GM21360 (cell line): ENCODE data around the gene SLC2A10.

Experiments
- ATAC-seq: cut with Tn5 transposase; IDR thresholded peaks from one replicate; pipeline ENCODE4 v1.9.1; 2021; ENCODE audit warnings: mild to moderate bottlenecking, moderate library complexity; ENCODE audit not compliant: unreplicated experiment

Gene SLC2A10

DNA sequence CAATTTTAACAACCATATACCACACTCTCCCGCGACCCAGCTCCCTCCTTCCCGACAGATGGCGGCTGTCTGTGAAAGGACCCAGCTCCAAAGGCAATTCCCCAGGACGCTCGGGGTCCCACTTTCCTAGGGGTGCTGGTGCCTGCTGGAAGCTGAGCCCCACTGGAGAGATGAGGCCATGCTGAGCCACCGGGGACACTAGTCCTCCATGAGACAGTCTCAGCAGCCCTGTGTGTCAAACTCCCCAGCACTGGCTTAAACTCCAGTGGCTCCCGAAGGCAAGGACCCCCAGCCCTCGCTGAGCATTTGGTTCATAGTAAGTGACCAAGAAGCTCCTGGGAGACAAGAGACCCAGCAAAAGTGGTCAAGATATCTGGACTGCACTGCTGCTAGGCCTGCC is 52.1 kb downstream of the SLC2A10 start:
- no peak for ATAC-seq

DNA sequence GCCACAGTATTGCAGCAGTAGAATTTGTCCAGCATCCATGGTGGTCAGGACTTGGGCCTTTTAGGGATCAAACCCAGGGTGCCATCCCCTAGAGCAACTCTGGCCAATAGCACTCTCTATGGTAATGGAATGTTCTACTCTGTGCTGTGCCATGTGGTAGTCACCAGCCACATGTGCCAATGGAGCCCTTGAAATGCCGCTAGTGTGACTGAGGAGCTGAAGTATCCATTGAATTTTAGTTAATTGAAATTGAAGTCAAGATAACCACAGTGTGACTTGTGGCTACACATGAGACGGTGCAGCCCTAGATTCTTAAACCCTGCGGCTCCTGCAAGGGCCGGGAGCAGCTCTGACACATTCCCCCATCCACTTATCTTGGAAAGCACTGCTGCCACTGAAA is 54.6 kb downstream of the SLC2A10 start:
- no peak for ATAC-seq

DNA sequence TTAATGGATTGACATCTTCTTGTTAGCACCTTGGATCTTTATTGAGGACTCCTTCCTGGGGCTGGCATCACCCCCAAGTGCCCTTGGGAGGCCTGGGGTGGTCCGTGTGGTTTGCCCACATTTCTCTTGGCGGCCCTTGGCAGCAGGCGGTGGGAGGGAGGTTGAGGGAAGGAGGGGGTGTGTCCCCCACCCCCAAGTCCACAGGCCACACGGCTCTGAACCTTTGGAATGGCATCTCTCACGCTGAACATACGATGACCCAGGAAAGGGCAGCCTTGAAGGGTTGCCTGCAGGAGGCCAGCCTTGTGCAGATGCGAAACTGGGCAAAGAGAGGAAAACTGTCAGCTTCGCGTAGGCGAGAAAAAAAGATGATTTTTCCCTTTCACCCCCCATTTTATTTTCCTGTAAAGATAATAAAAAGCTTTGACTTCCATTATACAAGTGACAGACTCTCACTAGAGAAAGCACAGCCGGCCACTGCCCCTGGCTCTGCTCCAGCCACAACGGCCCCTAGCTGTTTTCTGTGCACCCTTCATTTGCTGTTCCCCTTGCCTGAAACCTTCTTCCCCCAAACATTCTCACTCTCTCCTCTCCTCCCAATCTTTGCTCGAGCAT is 56.2 kb downstream of the SLC2A10 start:
- ATAC-seq: no peak

DNA sequence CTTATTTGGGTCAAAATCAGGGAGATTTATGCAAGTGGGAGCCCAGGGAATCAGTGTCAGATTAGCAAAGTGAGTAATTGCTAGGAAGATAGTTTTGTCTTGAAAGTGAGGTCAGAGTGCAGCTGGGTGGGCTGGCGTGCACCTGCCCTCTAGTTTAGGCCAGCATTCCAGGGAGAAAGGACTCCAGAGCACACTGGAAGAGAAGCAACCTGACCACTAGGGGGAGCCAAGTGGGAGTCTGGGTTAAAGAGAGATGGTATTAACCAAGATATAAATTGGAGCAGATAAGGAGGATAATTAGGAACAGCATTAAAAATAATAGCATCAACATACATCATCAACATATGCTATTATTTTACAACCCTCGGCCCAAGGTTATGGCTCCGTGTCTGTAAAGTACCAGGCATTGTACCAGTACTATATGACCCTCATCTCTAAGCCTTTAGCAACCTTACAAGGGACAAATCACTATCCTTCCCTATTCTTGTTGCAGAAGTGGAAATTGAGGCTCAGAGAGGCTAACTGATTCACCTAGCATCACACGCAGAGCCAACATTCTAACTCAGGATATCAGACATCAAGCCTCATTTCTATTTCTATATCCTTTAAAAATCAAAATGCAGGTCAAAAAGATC is 57.8 kb downstream of the SLC2A10 start:
- ATAC-seq: no peak

DNA sequence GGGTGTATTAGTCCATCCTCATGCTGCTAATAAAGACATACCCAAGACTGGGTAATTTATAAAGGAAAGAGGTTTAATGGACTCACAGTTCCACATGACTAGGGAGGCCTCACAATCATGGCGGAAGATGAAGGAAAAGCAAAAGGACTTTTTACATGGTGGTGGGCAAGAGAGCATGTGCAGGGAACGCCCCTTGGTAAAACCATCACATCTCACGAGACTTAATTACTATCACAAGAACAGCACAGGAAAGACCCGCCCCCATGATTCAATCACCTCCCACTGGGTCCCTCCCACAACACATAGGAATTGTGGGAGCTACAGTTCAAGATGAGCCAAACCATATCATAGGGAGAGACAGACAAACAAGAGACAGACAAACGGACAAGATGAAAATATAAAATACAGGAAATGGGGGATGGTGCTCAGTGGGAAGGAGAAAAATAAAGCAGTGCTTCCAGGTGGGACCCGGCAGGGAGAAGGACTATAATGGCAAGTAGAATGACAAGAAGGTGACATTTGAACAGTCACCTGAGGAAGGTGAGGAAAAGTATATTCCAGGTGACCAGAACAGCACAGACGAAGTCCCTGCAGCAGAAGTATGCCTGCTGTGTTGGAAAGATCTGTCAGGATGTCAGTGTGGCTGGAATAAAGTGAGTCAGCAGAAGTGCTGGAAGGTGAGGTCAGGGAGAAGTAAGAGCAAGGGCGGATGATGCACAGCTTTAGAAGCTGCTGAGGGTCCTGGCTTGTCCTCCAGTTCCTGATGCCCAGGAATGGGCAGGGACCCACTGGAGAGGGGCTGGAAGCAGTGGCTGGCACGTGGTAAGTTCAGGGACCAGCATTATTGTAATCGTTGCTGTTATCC is 61.1 kb downstream of the SLC2A10 start:
- ATAC-seq: no peak

DNA sequence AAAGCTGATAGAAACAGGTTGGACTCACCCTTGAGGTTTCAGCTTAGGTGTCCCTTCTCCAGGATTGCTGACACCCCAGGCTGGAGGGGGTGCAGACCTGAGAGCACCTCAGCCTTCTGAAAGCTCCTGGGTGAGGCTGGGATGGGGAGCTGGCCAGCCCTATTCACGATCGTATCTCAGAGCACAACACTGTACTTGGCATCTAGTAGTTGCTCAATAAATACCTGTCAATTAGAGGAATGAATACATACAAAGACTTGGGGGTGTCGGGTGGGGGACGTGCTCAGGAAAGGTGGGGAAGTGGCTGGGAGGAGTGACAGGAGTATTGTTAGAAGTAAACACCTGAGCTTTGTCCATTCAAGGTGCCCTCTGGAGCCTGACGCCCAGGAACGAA is 61.7 kb downstream of the SLC2A10 start:
- ATAC-seq: no peak

DNA sequence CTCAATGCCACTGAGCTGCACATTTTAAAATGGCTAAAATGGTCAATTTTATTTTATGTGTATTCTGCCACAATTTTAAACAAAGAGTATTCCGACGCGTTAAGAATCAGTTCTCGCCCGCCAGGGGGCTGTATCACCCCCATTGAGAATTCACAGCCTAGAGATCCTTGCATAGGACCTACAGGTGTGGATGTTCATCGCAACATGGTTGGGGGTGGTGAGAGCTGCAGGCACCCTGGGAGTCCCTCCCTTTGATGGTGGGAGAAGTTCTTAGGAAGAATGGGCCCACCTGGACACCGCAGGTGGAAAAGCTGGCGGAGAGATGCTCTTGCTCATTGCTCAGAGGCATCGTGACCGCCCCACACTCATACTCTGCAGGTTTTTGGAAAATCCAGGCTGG is 63.5 kb downstream of the SLC2A10 start:
- no peak for ATAC-seq

DNA sequence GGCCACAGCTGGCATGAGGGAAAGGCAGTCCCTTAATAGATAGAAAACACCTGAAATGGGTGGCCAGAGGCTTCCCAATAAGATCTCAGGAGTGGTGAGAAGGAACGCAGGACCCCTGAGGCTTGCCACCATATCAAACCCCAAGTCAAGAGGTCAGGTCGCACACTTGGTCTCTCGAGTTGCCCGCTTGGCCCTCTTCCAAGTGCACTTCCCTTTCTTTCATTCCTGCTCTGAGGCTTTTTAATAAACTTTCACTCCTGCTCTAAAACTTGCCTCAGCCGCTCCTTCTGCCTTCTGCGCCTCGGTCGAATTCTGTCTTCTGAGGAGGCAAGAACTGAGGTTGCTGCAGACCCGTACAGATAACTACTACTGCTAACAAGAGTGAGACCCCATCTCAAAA is 64.2 kb downstream of the SLC2A10 start:
- no peak for ATAC-seq

DNA sequence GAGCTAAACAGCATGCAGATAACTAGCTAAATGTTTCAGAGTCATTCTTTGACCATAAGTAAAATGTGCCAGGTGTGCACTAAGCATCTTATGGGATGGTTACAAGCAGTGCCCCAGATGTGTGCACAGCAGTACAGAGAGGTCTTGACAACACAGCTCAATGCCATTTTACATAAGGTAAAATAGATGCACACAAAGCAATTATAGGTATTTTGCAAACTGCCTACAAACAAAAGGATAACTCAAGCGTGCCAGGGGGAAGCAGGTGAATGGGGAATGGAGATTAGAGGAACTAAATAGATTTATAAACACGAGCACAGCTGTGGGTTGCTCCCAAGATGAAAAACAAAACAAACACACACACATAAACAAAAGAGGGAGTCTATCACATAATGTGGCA is 64.8 kb downstream of the SLC2A10 start:
- ATAC-seq: no peak

DNA sequence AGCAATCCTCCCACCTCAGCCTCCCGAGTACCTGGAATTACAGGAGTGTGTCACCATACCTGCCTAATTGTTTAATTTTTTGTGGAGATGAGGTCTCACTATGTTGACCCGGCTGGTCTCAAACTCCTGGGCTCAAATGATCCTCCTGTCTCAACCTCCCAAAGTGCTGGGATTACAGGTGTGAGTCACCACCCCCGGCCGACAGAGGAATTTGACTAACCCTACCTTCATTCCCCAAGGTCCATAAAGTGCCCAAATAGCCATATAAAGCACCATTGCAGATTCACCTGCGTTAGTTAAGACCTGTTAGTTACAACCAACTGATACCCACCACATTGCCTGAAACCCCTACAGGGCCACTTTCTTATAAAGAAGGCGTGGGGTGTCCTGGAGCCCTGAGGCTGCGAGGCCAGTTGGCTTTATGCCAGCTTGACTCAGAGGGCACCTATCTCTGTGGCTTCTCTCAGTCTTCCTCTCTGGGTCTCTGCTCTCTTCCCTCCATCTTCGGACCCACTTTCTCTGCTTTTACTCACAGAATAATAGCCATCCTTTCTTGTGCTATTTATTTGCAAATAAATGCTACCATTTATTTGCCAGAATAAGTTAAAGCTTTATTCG is 65.6 kb downstream of the SLC2A10 start:
- no peak for ATAC-seq

DNA sequence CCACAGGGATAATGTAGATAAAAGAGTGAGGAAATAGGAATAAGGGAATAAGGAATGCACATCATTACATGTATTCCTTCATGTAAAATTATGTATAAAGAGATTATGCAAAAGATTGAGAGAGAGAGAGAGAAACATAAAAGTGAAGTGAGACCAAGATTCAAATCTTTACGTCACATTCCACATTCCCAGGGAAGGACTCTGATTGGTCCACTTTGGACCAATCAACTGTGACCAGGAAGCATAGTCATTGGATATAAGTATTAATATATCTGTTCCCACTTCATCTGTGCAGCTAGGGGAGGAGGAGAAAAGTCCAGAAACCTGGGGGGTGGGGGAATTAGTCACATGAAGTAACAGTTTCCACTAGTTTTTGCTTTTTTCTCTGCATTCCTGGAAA is 66.4 kb downstream of the SLC2A10 start:
- ATAC-seq: no peak

DNA sequence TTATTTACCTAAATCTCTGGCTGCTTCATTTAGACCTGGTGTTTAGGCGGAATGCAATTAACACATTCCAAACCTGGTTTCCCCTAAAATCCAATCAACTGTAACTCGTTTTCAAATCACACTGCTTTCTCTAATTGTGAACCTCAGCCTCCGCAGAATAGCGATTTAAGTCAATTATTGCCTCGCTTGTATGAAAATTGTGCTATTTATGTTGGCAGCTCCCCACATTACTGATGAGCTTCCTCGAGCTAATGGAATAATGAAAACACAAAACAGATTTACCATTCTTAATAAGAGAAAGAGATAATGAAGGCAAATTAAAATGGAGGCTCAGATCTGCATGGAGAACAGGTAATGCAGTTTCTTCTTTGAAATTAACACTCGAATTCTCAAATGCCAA is 67.9 kb downstream of the SLC2A10 start:
- ATAC-seq: no peak

DNA sequence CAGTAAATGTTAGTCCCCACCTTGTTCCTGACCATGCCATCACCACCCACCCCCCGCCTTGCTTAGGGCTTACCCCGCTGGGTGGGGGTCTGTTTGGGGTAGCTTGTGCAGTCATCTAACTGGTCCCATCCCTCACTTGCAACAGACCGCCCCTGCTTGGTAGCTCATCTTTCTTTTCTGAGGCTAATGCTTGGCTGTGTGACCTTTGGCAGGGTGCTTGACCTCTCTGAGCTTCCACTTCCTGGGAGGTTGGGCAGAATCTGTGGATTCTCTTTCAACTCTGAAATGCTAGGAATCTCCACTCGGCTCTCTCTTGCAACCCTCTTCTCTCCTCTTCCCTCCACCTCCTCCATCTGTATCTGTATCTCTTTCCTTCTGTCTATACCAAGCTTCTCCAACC is 70.4 kb downstream of the SLC2A10 start:
- no peak for ATAC-seq

DNA sequence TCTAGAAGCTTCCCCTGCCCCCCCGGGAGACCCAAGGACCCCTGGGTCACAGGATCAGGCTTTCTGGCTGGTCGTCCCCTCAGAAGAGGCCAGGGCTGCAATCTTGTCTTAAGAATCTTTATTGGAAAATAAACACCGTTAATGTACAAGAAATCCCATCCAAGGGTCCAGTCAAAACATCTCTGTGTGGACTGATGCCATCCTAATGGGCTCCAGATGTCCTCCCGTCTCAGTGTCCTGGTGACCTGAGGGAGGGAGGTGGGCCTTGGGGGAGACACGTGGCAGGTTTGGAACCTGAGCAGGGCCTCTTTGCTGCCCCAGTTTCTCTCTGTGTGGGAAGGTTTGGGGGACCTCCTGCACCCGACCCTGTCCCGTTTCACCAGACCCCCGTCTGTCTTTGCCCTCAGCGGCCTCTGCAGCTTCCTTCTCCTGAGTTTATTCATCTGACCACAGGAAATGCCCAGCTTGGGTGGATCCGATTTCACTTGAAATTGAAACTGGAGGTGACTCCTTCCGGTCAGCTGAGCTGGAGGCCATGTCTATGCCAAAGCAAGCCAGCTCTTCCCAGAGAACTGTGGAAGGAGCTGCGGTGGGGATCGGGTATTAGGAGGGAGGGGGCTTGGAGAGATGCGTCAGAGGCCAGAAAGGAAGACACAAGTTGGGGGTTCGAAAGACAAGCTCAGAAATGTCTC is 75.1 kb downstream of the SLC2A10 start:
- no peak for ATAC-seq
